Kasumi-1 (cell line): ENCODE measurements around the gene NBEAL1.
A peak's percentile ranks its signal among the peaks of the same experiment; 100 is the strongest.
"Not testable (repeated sequence)": the region's sequence is repeated elsewhere in the genome, so short reads cannot be mapped to it uniquely, and the experiment has no call there.

Experiments used
- DNase-seq, 2 experiments: peaks; one replicate each; lab custom pipeline; 2025; lab: John Stamatoyannopoulos, UW

NBEAL1 gene

DNA sequence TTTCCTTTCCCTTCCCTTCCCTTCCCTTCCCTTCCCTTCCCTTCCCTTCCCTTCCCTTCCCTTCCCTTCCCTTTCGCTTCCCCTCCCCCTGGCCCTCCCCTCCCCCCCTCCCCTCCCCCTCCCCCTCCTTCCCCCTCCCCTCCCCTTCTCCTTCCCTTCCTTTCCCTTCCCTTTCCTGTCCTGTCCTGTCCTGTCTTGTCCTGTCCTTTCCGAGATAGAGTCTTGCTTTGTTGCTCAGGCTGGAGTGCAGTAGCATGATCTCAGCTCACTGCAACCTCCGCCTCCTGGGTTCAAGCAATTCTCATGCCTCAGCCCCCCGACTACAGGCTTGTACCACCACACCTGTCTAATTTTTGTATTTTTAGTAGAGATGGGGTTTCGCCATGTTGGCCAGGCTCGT, 24.5 kb downstream of the NBEAL1 start:
- DNase-seq = not testable (repeated sequence)

DNA sequence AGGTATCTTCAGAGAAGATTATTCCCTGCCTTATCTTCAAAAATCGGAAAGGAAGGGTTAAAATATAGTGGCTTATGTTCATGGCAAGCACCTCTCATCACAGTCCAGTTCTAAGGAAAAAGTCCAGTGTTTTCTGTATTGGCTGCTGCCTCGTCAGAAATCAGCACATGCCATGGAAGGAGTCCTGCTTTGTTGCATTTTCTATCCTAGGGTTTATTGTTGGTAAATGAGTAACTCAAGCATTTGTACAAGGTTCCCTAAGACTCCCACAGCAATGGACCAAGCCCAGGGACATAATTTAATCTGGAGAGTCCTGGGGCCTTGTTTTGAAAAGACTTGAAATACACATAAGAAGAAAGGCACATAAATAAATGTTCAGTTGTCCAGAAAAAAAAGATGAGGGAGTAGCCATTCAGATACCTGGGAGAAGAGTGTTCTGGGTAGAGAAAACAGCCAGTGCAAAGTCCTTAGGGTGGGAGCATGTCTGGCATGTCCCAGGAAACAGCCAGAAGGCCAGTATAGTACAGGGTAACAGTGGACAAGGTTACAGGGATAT, 26.4 kb downstream of the NBEAL1 start:
- no peak for DNase-seq

DNA sequence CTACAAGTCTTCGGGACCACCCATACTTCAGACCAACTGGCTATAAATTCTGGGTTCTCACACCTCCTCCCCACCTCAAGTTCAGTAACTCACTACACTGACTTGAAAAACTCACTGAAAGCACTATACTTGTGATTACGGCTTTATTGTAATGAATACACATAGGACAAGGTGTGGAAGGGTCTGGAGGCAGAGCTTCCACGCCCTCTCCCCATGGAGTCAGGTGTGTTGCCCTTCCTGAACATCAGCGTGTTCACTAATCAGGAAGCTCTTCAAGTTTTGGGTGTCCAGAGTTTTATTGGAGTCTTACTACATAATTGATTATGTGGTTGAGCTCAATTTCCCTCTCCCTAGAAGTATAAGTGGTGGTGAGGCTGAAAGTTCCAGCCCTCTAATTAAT, 27.5 kb downstream of the NBEAL1 start:
- no peak for DNase-seq

DNA sequence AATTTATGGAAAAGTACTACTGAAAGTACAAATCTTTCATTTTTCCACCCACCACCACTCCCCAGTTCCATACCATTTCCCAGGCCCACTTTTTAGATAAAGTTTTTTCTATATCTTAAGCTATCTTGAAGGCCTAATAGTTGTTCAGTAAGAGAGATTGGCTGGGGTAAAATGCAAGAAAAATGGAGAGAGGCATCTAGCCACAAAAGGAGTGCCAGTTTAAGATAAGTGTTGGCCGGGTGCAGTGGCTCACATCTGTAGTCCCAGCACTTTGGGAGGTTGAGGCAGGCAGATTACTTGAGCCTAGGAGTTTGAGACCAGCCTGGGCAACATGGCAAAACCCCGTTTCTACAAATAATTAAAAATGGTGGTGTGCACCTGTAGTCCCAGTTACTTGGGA, 28.6 kb downstream of the NBEAL1 start:
- no peak for DNase-seq

DNA sequence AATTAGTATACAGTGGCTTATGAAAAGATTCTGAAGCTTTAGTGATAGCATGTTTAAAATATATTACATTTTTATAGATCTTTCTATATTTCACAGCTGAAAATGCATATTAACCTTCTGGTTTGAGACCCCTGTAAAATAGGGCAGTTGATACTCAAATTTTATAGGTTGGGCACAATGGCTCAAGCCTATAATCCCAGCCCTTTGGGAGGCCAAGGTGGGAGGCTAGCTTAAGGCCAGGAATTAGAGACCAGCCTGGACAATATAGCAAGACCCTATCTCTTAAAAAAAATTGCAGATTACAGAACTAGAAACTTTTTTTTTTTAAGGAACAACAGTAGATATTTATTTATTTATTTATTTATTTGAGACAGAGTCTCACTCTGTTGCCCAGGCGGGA, 31.2 kb downstream of the NBEAL1 start:
- DNase-seq = no peak

DNA sequence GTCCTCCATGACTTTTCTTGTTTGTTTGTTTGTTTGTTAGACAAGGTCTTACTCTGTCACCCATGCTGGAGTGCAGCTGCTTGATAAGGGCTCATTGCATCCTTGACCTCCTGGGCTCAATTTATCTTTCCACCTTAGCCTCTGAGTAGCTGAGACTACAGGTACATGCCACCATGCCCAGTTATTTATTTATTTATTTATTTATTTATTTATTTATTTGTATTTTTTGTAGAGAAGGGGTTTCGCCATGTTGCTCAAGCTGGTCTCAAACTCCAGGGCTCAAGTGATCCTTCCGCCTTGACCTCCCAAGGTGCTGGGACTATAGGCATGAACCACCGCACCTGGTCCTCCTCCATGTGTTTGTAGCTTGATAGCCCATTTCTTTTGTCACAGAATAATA, 37.9 kb downstream of the NBEAL1 start:
- no peak for DNase-seq

DNA sequence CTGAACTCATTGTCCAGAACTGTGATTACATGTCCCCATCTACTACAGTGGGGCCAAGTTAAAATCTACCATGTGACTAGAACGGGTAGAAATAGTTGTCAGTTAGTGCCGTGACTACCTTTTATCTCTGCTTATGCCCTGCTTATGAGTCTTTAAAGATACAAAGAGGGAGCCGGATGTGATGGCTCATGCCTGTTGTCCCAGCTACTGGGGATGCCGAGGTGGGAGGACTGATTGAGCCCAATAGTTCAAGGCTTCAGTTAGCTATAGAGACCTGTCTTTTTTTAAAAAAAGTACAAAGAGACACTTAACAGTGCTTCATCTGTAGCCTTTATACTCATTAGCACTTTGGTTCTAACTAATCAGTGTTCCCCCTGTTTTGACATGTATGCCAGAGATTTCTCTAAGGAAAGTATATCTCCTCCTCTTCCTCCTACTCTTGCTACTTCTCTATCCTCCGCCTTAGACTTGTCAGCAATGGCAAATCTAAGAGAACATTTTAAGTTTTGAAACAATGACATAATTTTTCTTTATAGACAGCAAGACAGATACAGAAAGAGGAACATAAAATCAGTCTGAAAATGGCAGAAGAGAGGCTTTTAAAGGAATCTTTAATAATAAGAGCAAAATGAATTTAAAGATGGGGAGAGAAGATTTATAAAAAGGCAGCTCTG, 45.0 kb downstream of the NBEAL1 start:
- DNase-seq = no peak

DNA sequence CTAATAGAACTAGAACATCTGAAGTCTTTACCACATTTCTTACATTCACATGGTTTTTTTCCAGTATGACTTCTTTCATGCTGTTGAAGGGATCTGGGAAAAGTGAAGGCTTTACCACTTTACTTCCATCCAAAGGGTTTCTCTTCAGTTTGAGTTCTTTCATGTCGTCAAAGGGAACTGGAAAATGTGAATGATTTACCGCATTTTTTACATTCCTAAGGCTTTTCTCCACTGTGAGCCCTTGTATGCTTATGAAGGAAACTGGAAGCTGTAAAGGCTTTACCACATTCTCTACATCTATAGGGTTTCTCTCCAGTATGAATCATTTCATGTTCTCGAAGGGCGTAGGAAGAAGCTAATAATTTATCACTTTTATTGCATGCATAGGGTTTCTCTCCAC, 46.7 kb downstream of the NBEAL1 start:
- no peak for DNase-seq

DNA sequence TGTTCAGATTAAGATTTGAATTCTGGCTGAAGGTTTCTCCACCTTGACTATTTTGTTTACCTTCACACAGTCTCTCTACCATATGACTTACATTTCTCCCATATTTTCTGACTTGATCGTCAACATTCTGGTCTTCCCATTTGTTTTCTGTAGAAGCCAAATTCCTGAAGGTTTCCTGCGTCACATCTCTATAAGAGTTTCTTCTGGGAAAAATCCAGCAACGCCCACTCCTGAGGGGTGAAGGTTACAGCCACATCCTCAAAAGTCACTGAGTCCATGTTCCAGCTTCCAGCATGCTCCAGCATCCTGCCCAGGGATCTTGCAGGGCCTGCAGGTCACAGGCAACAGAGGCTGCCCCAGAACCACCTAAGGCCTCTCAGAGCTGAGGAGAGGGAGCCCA, 47.5 kb downstream of the NBEAL1 start:
- DNase-seq = no peak

DNA sequence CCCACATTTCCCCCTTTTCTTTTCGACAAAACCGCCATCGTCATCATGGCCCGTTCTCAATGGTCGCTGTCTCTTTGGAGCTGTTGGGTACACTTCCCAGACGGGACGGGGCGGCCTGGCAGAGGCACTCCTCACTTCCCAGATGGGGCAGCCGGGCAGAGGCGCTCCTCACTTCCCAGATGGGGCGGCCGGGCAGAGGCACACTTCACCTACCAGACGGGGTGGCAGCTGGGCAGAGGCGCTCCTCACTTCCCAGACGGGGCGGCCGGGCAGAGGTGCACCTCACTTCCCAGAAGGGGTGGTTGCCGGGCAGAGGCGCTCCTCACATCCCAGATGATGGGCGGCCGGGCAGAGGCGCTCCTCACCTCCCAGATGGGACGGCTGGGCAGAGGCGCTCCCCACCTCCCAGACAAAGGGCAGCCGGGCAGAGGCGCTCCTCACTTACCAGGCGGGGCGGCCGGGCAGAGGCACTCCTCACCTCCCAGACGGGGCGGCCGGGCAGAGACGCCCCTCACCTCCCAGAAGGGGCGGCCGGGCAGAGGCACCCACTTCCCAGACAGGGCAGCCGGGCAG, 51.9 kb downstream of the NBEAL1 start:
- DNase-seq = not testable (repeated sequence)

DNA sequence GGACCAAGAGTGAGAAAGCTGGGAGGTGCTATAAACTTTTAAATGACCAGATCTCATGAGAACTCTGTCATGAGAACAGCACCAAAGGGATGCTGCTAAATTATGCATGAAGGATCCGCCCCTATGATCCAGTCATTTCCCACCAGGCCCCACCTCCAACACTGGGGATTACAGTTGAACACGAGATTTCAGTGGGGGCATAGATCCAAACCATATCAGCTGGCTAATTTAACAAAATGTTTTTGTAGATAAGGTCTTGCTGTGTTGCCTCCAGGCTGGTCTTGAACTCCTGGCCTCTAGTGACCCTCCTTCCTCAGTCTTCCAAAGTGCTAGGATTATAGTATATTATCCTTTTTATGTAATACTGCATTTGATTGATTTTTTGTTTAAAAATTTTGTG, 56.0 kb downstream of the NBEAL1 start:
- DNase-seq = no peak

DNA sequence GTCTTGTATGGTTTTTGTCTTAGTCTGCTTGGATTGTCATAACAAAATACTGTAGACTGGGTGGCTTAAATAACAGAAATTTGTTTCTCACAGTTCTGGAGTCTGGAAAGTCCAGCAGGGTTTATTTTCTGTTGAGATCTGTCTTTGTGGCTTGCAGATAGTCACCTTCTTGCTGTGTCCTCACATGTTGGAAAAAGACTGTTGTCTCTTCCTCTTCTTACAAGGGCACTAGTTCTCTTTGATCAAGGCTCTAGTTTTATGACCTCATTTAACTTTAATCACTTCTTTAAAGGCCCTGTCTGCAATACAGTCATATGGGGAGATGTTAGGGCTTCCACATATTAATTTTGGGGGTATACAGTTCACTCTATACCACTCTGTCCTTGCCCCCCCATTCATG, 56.5 kb downstream of the NBEAL1 start:
- peak in 1 of 2 experiments; percentile 34 for DNase-seq

DNA sequence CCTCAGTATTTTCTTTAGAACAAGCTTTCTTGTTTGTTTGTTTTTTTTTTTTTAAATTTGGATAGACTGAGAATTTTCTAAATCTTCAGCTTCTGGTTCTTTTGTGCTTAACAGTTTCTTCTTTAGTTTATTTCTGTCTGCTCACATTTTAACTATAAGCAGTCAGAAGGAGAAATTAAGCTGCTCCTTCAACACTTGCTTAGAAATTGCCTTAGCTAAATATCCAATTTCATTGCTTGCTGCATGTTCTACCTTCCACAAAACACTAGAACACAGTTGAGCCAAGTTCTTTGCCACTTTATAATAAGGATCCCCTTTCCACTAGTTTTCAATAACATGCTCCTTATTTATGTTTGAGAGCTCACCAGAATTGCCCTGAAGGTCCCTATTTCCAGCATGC, 57.7 kb downstream of the NBEAL1 start:
- DNase-seq = no peak

DNA sequence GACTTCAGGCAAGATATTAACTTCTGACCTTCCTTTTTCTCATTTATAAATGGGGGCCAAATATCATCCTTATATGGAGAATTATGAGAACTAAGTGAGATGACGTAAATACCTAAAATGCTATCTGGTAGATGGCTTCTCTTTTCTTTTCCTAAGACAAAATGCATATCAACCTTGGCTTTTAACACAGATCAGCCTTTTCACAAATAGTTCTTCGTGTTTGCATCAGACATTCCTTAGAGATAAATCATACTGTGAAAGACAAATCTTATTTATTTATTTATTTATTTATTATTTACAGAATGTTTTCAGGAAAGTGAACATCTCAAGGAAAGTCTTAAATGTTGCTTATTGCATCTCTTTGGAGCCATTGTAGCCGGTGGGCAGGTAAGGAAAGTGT, 62.8 kb downstream of the NBEAL1 start:
- no peak for DNase-seq

DNA sequence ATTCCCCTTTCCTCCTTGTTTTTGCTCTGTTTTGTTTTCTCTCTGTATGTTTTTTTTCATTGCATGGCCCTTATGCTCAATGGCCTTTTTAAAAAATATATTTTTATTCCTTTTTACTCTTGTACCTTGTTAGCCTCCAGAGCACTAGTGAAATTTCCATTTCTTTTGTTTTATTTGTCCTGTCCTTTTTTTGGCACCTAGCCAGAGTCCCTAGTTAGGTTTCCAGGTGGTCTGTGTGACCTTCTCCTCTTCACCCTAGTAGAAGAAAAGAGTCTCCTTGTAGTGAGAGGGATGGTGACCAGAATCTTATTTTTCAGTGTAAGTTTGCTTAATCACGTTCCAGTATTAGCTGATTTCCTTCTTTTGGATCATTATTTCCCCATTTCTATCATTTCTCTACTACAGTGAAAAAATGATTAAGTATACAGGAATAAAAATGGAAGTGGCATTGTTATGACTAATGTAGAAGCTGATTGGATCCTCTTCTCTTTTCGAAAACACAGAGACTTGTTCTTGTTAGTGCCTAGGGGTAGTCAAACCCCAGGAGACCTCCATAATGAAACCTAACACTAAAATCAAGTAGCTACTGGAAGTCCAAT, 65.9 kb downstream of the NBEAL1 start:
- DNase-seq = no peak

DNA sequence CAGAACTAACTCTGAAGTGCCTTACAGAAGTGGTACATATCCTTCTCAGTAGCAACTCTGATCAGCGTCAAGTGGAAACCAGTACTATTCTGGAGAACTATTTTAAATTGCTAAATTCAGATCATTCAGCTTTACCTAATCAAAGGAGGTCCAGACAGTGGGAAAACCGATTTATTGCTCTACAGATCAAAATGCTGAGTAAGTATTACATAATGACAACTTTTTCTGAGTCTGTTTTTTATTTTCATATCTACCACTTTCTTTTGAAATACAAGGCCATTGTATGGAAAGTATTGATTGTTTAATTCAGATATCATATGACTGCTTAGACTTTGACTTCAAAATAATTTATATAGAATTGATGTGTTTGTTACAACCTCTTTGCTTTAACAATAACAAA, 68.7 kb downstream of the NBEAL1 start:
- no peak for DNase-seq

DNA sequence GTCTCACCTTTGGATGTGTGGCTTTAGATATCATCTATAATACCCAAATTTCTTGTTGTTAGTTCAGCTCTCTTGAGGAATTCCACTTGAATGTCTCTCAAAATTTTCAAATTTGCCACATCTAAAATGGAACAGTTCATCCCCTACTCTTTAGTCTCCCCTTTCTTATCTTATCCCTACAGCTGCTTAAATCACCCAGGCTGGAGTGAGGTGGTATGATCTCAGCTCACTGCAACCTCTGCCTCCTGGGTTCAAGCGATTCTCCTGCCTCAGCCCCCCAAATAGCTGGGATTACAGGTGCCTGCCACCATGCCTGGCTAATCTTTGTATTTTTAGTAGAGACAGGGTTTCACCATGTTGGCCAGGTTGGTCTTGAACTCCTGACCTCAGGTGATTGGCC, 71.7 kb downstream of the NBEAL1 start:
- not testable (repeated sequence) for DNase-seq

DNA sequence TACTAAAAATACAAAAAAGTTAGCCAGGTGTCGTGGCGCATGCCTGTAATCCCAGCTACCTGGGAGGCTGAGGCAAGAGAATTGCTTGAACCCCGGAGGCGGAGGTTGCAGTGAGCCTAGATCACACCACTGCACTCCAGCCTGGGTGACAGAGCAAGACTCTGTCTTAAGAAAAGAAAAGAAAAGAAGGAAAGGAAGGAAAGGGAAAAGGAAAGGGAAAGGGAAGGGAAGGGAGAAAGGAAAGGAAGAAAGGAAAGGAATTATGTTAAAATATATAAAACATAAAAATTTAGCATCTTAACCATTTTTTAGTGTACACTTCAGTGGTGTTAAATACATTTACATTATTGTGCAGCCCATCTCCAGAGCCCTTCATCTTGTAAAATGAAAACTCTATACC, 76.0 kb downstream of the NBEAL1 start:
- DNase-seq = not testable (repeated sequence)

DNA sequence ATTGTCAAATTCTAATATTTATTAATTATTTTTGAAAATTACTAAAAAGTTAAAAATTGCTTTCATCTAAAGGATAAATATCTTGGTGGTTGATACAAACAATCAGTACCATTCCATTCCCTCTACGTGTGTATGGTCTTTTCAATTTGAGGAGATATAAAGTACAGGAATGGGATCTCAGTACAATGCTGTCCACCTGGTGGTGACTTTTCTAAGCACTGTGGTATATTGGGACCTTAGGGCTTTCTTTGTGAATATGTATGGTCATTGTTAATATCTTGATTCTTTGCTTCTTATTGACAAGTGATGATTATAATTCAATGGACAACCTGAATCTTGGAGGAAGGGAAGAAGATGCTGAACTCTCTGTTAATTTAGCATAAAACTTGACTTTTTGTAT, 83.1 kb downstream of the NBEAL1 start:
- peak in 1 of 2 experiments; percentile 12 for DNase-seq

DNA sequence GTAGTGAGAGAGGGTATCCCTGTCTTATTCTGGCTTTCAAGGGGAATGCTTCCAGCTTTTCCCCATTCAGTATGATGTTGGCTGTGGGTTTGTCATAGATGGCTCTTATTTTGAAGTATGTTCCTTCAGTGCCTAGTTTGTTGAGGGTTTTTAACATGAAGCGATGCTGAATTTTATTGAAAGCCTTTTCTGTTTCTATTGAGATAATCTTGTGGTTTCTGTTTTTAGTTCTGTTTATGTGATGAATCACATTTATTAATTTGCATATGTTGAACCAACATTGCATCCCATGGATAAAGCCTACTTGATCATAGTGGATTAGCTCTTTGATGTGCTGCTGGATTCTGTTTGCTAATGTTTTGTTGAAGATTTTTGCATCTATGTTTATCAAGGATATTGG, 87.7 kb downstream of the NBEAL1 start:
- DNase-seq = not testable (repeated sequence)

DNA sequence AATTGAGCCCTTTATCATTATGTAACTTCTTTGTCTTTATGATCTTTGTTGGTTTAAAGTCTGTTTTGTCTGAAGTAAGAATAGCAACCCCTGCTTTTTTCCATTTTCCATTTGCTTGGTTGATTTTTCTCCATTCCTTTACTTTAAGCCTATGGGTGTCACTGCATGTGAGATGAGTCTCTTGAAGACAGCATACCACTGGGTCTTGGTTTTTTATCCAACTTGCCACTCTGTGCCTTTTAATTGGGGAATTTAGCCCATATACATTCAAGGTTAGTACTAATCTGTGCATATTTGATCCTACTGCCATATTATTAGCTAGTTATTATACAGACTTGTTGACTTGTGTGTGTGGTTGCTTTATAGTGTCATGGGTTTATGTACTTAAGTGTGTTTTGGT, 89.6 kb downstream of the NBEAL1 start:
- DNase-seq = no peak

DNA sequence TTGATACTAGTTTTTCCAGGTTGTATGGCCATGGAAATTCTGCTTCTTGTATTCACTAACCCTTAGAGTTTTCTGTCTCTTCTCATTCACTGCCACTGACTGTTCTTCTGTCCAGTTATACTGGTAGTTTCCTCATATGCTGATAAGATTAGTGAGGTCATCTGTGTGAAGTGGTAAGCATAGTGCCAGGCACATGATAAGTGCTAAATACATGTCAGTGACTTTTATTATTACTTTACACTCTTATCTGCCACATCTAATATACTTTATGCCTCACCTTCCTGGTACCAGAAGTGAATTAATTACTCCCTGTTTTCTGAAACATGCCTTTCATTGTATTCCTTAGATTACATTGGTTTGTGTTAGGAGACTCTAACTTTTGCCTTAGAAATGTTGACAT, 91.3 kb downstream of the NBEAL1 start:
- DNase-seq = no peak

DNA sequence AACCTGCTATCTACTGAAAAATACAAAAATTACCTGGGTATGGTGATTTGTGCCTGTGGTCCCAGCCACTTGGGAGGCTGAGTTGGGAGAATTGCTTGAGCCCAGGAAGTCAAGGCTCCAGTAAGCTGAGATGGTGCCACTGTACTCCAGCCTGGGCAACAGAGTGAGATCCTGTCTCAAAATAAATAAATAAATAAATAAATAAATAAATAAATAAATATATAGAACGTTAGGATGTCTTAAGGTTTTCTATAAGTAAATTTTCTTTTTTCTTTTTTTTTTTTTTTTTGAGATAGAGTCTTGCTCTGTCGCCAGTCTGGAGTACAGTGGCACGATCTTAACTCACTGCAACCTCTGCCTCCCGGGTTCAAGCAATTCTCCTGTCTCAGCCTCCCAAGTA, 95.8 kb downstream of the NBEAL1 start:
- not testable (repeated sequence) for DNase-seq
